Measurements from ENCODE around the gene TIMM23. TPM values are rescaled to one million over a fixed set of nuclear protein-coding genes. Genes with fewer than 3 reads are reported as not detected.

The TIMM23 gene
- total RNA-seq, 1 experiment from 2014 or later: 70.1 TPM

GRCh38 chr10:46004963-46005362 is 32.7 kb downstream of the TIMM23 start:
- Histone ChIP-seq H3K27ac (ENCODE audit: low read depth, low read length) (no peak overlapping the region), H3K9ac (ENCODE audit: low read length) (no peak overlapping the region), H3K36me3 (ENCODE audit: control insufficient read depth in 1 of 2, insufficient read depth in 2 of 2, low read length in 2 of 2) (peaks cover 44 to 78% of the 10 kb centered on the region in 2 experiments; a peak in 3 of 4 replicates), H3K4me3 (replicated peaks in 1 of 2; ENCODE audit: low read depth in 1 of 2, low read length in 2 of 2) (no peak overlapping the region), H3K4me2 (ENCODE audit: low read length) (no peak overlapping the region), H3K9me2 (ENCODE audit: insufficient read depth) (no peaks in the 10 kb centered on the region), H3K9me3 (ENCODE audit: control insufficient read depth in 1 of 2, insufficient read depth in 1 of 2, low read depth in 1 of 2, low read length in 2 of 2) (no peaks in the 10 kb centered on the region), H2AFZ (ENCODE audit: low read depth, low read length, poor library complexity, severe bottlenecking) (no peak overlapping the region), H4K20me1 (ENCODE audit: insufficient read depth) (peaks cover 8% of the 10 kb centered on the region; the same call in 1 of the 2 replicates), H3K4me1 (ENCODE audit: control insufficient read depth in 1 of 2, insufficient read depth in 2 of 2, low read length in 2 of 2) (no peaks in the 10 kb centered on the region), H3K27me3 (ENCODE audit: insufficient read depth, low read length) (no peaks in the 10 kb centered on the region), H3K79me2 (ENCODE audit: insufficient read depth, low read length) (peaks cover 31% of the 10 kb centered on the region)
- ATAC-seq (no peak), DNase-seq (ENCODE audit: low read depth, low spot score) (no peak)
- ChIA-PET CTCF (no interaction called here), RAD21 (ENCODE audit: low non-redundant PET in 1 of 2, low total read pairs in 2 of 2, uncharacterized antibody in 2 of 2, unreplicated experiment in 2 of 2) (no interaction called here), POLR2A (interaction anchor here (1.2 kb wide), 1 partner anchor 13 kb away, joined by 4 read pairs; no protein-coding TSS in a partner anchor)
- intact Hi-C loops (cut with micrococcal nuclease): no loop called here
- no TSS peak for BruUV-seq (replicated peaks)
- TF ChIP-seq RAD21 (IDR thresholded peaks at IDR 0.05; ENCODE audit: low read depth) (no peak), EZH2 (IDR thresholded peaks at IDR 0.05) (no peak), CBX3 (IDR thresholded peaks at IDR 0.05; ENCODE audit: low read depth) (no peak), SP1 (IDR thresholded peaks at IDR 0.05; ENCODE audit: low read depth) (no peak), ELF1 (IDR thresholded peaks at IDR 0.05; ENCODE audit: borderline replicate concordance, low read depth) (no peak), ZFX (IDR thresholded peaks at IDR 0.05) (no peak), JUND (IDR thresholded peaks at IDR 0.05) (no peak), CTCF (IDR thresholded peaks at IDR 0.05 in 2 of 3, conservative IDR thresholded peaks at IDR 0.05 in 1 of 3; ENCODE audit: borderline replicate concordance in 1 of 3, insufficient read depth in 1 of 3, low read depth in 2 of 3, low read length in 2 of 3) (no peak), CEBPB (IDR thresholded peaks at IDR 0.05; ENCODE audit: low read depth) (no peak), SIN3A (IDR thresholded peaks at IDR 0.05; ENCODE audit: low read depth) (no peak), ATF3 (IDR thresholded peaks at IDR 0.05) (no peak), SRF (IDR thresholded peaks at IDR 0.05; ENCODE audit: low read depth) (no peak), YY1 (IDR thresholded peaks at IDR 0.05; ENCODE audit: extremely low read depth, insufficient replicate concordance, low read depth, low read length) (no peak), POLR2AphosphoS5 (IDR thresholded peaks at IDR 0.05; ENCODE audit: low read depth, low read length) (no peak), ZNF274 (IDR thresholded peaks at IDR 0.05; ENCODE audit: low read depth, low read length) (no peak), FOSL1 (IDR thresholded peaks at IDR 0.05; ENCODE audit: low read depth) (no peak), POLR2A (IDR thresholded peaks at IDR 0.05; ENCODE audit: borderline replicate concordance, extremely low read depth, insufficient read depth, insufficient read length) (no peak), MAX (IDR thresholded peaks at IDR 0.05) (no peak)
